Measurements from ENCODE around the gene MFN2. TPM values are rescaled to one million over a fixed set of nuclear protein-coding genes. Genes with fewer than 3 reads are reported as not detected.

Gene MFN2
- total and polyA plus RNA-seq, 8 donors: 31.2 to 68.0 (median 48.7) TPM

GRCh38 chr1:11981378-11982009, 1.2 kb downstream of the MFN2 start:
- TF ChIP-seq EP300 (IDR thresholded peaks at IDR 0.05) (no peak), POLR2A (IDR thresholded peaks at IDR 0.05) (no peak), POLR2AphosphoS5 (IDR thresholded peaks at IDR 0.05) (no peak)
- TF ChIP-seq, protein P1, sequence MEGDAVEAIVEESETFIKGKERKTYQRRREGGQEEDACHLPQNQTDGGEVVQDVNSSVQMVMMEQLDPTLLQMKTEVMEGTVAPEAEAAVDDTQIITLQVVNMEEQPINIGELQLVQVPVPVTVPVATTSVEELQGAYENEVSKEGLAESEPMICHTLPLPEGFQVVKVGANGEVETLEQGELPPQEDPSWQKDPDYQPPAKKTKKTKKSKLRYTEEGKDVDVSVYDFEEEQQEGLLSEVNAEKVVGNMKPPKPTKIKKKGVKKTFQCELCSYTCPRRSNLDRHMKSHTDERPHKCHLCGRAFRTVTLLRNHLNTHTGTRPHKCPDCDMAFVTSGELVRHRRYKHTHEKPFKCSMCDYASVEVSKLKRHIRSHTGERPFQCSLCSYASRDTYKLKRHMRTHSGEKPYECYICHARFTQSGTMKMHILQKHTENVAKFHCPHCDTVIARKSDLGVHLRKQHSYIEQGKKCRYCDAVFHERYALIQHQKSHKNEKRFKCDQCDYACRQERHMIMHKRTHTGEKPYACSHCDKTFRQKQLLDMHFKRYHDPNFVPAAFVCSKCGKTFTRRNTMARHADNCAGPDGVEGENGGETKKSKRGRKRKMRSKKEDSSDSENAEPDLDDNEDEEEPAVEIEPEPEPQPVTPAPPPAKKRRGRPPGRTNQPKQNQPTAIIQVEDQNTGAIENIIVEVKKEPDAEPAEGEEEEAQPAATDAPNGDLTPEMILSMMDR (IDR thresholded peaks at IDR 0.05): no peak
- Histone ChIP-seq H3K4me1 (peaks cover 50 to 76% (median 65%) of the 10 kb centered on the region in 4 donors), H3K27me3 (no peaks in the 10 kb centered on the region), H3K27ac (peak overlapping the region in 3 of 5 donors; percentile 95 to 100 (median 98)), H3K9me3 (no peaks in the 10 kb centered on the region), H3K4me3 (peak overlapping the region; percentile 80 to 100 (median 96)), H3K36me3 (peaks cover 22 to 50% (median 45%) of the 10 kb centered on the region in 4 donors)
- intact Hi-C loops (cut with DNase I; ENCODE audit: low total_unique reads): no loop called here
- WGBS, 5 donors: 82 to 91% (median 84%) methylated on average over 13 of the region's 13 CpGs
- no peak for DNase-seq

DNA sequence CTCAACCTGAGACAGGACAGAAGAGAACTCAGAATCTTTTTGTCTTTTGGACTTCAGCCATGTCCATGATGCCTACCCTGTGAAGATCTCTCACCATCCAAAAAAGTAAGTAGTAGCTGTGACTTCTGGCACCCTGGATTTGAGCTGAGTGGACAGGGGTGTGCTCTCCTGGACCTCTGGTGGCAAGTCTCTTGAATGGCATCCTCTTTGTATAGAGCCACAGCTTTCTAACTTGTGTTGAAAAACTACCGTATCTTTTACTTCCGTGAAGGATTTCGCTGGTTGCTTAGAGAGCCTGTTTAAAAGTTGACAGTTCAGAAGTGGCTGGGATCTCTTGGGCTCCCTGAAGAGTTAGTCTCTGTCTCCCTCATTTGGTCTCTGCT, 1.8 kb downstream of the MFN2 start:
- peak overlapping the region in 2 of 4 donors; percentile 93 to 100 for H3K4me3 ChIP-seq
- H3K27ac ChIP-seq: peak overlapping the region in 3 of 5 donors; percentile 43 to 98 (median 59)
- intact Hi-C loops (cut with DNase I; ENCODE audit: low total_unique reads): no loop called here

GRCh38 chr1:11984121-11984520, 3.9 kb downstream of the MFN2 start:
- Histone ChIP-seq H3K36me3 (peaks cover 28 to 72% (median 70%) of the 10 kb centered on the region in 4 donors), H3K4me3 (peak overlapping the region in 1 of 4 donors; percentile 23), H3K9me3 (no peaks in the 10 kb centered on the region), H3K27me3 (no peaks in the 10 kb centered on the region), H3K27ac (peak overlapping the region; percentile 45 to 75 (median 65)), H3K4me1 (peaks cover 43 to 76% (median 61%) of the 10 kb centered on the region in 4 donors)
- peak; percentile 59 to 62 for DNase-seq
- WGBS, 5 donors: 32 to 61% (median 51%) methylated on average over 5 of the region's 5 CpGs
- intact Hi-C loops (cut with DNase I; ENCODE audit: low total_unique reads): no loop called here
- TF ChIP-seq POLR2AphosphoS5 (IDR thresholded peaks at IDR 0.05): peak in 2 of 3 donors; percentile 58 to 69
- TF ChIP-seq, protein P1 (IDR thresholded peaks at IDR 0.05): no peak

More for the DNA sequence above, 1.8 kb downstream of the MFN2 start:
- DNase-seq: peak in 1 of 2 donors; percentile 40
- Histone ChIP-seq H3K36me3 (peaks cover 26 to 51% (median 50%) of the 10 kb centered on the region in 4 donors), H3K27me3 (no peaks in the 10 kb centered on the region), H3K9me3 (no peaks in the 10 kb centered on the region), H3K4me1 (peaks cover 50 to 81% (median 65%) of the 10 kb centered on the region in 4 donors)
- WGBS, 5 donors: 28 to 92% (median 75%) methylated on average over 3 of the region's 3 CpGs
- TF ChIP-seq, protein P1 (IDR thresholded peaks at IDR 0.05): peak in 2 of 7 experiments; percentile 17 to 33
- no peak for TF ChIP-seq EP300 (IDR thresholded peaks at IDR 0.05)
- TF ChIP-seq POLR2A (IDR thresholded peaks at IDR 0.05): no peak
- TF ChIP-seq POLR2AphosphoS5 (IDR thresholded peaks at IDR 0.05): no peak

GRCh38 chr1:11984576-11984975, 4.3 kb downstream of the MFN2 start:
- H3K4me3 ChIP-seq: peak overlapping the region in 1 of 4 donors; percentile 7
- H3K27me3 ChIP-seq: no peaks in the 10 kb centered on the region
- peaks cover 33 to 76% (median 74%) of the 10 kb centered on the region in 4 donors for H3K36me3 ChIP-seq
- peaks cover 40 to 73% (median 59%) of the 10 kb centered on the region in 4 donors for H3K4me1 ChIP-seq
- peak in 1 of 2 donors; percentile 42 for DNase-seq
- whole genome bisulfite sequencing, 5 donors: 27 to 59% (median 45%) methylated on average over 6 of the region's 6 CpGs
- H3K27ac ChIP-seq: peak overlapping the region; percentile 52 to 75 (median 65)
- intact Hi-C loops (cut with DNase I; ENCODE audit: low total_unique reads): no loop called here
- TF ChIP-seq POLR2A (IDR thresholded peaks at IDR 0.05) (no peak), POLR2AphosphoS5 (IDR thresholded peaks at IDR 0.05) (no peak), EP300 (IDR thresholded peaks at IDR 0.05) (no peak)
- TF ChIP-seq, protein P1 (IDR thresholded peaks at IDR 0.05): no peak
- H3K9me3 ChIP-seq: no peaks in the 10 kb centered on the region
